ENCODE data around the gene KHSRP.

GRCh38 chr19:6374711-6375410, 49.8 kb downstream of the KHSRP start:
- TF ChIP-seq POLR2AphosphoS5 (IDR thresholded peaks at IDR 0.05): no peak
- no peak for TF ChIP-seq CTCF (IDR thresholded peaks at IDR 0.05)
